C4-2B (cell line): Measurements from ENCODE around the gene ANO3.

Experiments used
- CTCF ChIP-seq: fragments of 450-650 bp; conservative IDR thresholded peaks from 2 replicates; pipeline ENCODE4 v1.5.1; 2017; ENCODE audit warnings: mild to moderate bottlenecking
- ZFX ChIP-seq: fragments of 450-650 bp; IDR thresholded peaks from 2 replicates; pipeline ENCODE4 v1.6.1; 2017

- no peak for TF ChIP-seq CTCF
- TF ChIP-seq ZFX = no peak
Observed at GRCh38 chr11:26412955-26413354, 81.0 kb downstream of the ANO3 start.
